SK-N-SH (cell line): ENCODE measurements around the gene CNIH2. TPM values are rescaled to one million over a fixed set of nuclear protein-coding genes. Genes with fewer than 3 reads are reported as not detected.

Source experiments
- CTCF ChIA-PET: fragments of 300-600, 350-600 bp; formaldehyde crosslinking; extraction: SDS; loops from one replicate; lab custom pipeline; 2021; lab: Yijun Ruan, JAX
- POLR2A ChIA-PET: fragments of 350-600 bp; sonication (Branson Sonifier 250); formaldehyde crosslinking; extraction: SDS; loops from one replicate; lab custom pipeline; 2020; ENCODE audit warnings: antibody characterized with exemption, inconsistent platforms; lab: Yijun Ruan, JAX
- DNase-seq: peaks from one replicate; pipeline ENCODE4 v3.0.0; 2012
- H2AFZ ChIP-seq: fragments of 200-600 bp; sonication (generic); 2 replicates; pipeline ENCODE4 v1.8.1; 2016; ENCODE audit warnings: antibody characterized with exemption, mild to moderate bottlenecking, low read depth
- H3F3A ChIP-seq: fragments of 200-600 bp; sonication (generic); replicated peaks from 2 replicates; pipeline ENCODE3; 2016; ENCODE audit warnings: antibody characterized with exemption, mild to moderate bottlenecking; ENCODE audit not compliant: insufficient read depth
- H3K27ac ChIP-seq, 2 experiments: fragments of 200-500 bp in 1 of 2; fragments of 200-600 bp in 1 of 2; sonication (Bioruptor generic) in 1 of 2; sonication (generic), shearing (Covaris generic) in 1 of 2; 2 replicates each; pipeline versions ENCODE4 v1.5.1 to v1.6.1; 2014 to 2016; ENCODE audit warnings: low read depth in 2 of 2, inconsistent platforms in 1 of 2, low read length in 1 of 2, mild to moderate bottlenecking in 1 of 2, mixed read lengths in 1 of 2
- H3K27me3 ChIP-seq: fragments of 200-600 bp; sonication (generic), shearing (Covaris generic); 2 replicates; pipeline ENCODE4 v1.6.1; 2016; ENCODE audit warnings: mixed run types; ENCODE audit not compliant: insufficient read depth
- H3K36me3 ChIP-seq, 2 experiments: fragments of 200-500 bp in 1 of 2; fragments of 200-600 bp in 1 of 2; sonication (Bioruptor generic) in 1 of 2; sonication (generic) in 1 of 2; replicated peaks in 1 of 2; 2 replicates each; pipeline versions ENCODE3 to v1.5.1; 2014 to 2016; ENCODE audit warnings: low read length in 1 of 2, mild to moderate bottlenecking in 1 of 2; ENCODE audit not compliant: insufficient read depth in 2 of 2, control insufficient read depth in 1 of 2
- H3K4me1 ChIP-seq, 2 experiments: fragments of 200-500 bp in 1 of 2; fragments of 200-600 bp in 1 of 2; sonication (Bioruptor generic) in 1 of 2; sonication (generic), shearing (Covaris generic) in 1 of 2; 2 replicates each; pipeline versions ENCODE4 v1.5.1 to v1.6.1; 2014 to 2016; ENCODE audit warnings: low read depth in 1 of 2, low read length in 1 of 2, mixed run types in 1 of 2; ENCODE audit not compliant: insufficient read depth in 2 of 2, control insufficient read depth in 1 of 2
- H3K4me2 ChIP-seq: fragments of 200-600 bp; sonication (generic), shearing (Covaris generic); 2 replicates; pipeline ENCODE4 v1.6.1; 2017; ENCODE audit warnings: mixed run types
- H3K4me3 ChIP-seq, 2 experiments: fragments of 200-500 bp in 1 of 2; fragments of 200-600 bp in 1 of 2; sonication (Bioruptor generic) in 1 of 2; sonication (generic), shearing (Covaris generic) in 1 of 2; 2 replicates each; pipeline versions ENCODE4 v1.5.1 to v1.8.1; 2014 to 2016; ENCODE audit warnings: low read depth in 2 of 2, inconsistent platforms in 1 of 2, low read length in 1 of 2, mild to moderate bottlenecking in 1 of 2, mixed read lengths in 1 of 2, moderate library complexity in 1 of 2
- H3K79me2 ChIP-seq: fragments of 200-600 bp; sonication (generic); 2 replicates; pipeline ENCODE4 v1.8.1; 2017; ENCODE audit warnings: mild to moderate bottlenecking; ENCODE audit not compliant: insufficient read depth
- H3K9ac ChIP-seq: fragments of 200-600 bp; sonication (generic); 2 replicates; pipeline ENCODE4 v1.6.1; 2017; ENCODE audit warnings: mixed run types
- H3K9me2 ChIP-seq: fragments of 200-600 bp; sonication (generic); 2 replicates; pipeline ENCODE4 v1.6.1; 2017; ENCODE audit warnings: mixed run types
- H3K9me3 ChIP-seq: fragments of 200-600 bp; sonication (generic); 2 replicates; pipeline ENCODE4 v1.6.1; 2017; ENCODE audit warnings: mixed run types, mild to moderate bottlenecking, moderate library complexity
- H4K20me1 ChIP-seq: fragments of 200-600 bp; sonication (generic); 2 replicates; pipeline ENCODE4 v1.6.1; 2017; ENCODE audit warnings: mild to moderate bottlenecking, mixed run types; ENCODE audit not compliant: insufficient read depth
- CHD2 ChIP-seq: fragments of 150-350 bp; IDR thresholded peaks from 2 replicates; pipeline ENCODE4 v1.6.1; 2018; ENCODE audit warnings: low read length; ENCODE audit not compliant: partially characterized antibody
- CTCF ChIP-seq: fragments of 200-600 bp; sonication (generic); IDR thresholded peaks from 2 replicates; pipeline ENCODE4 v1.6.1; 2017; ENCODE audit warnings: antibody characterized with exemption, mild to moderate bottlenecking, moderate library complexity
- ELF1 ChIP-seq: IDR thresholded peaks from 2 replicates; pipeline ENCODE4 v1.4.0; 2012
- FOSL2 ChIP-seq: IDR thresholded peaks from 2 replicates; pipeline ENCODE4 v1.4.0; 2012; ENCODE audit warnings: low read depth, mild to moderate bottlenecking, moderate library complexity, borderline replicate concordance
- FOXM1 ChIP-seq: IDR thresholded peaks from 2 replicates; pipeline ENCODE4 v1.4.0; 2012; ENCODE audit warnings: low read depth, mild to moderate bottlenecking
- GABPA ChIP-seq: IDR thresholded peaks from 2 replicates; pipeline ENCODE4 v1.4.0; 2012; ENCODE audit warnings: low read depth, mild to moderate bottlenecking
- GATA2 ChIP-seq: sonication (generic); formaldehyde crosslinking; IDR thresholded peaks from 2 replicates; pipeline ENCODE4 v1.5.0; 2020; ENCODE audit warnings: mild to moderate bottlenecking, missing genetic modification reagents
- IRF3 ChIP-seq: fragments of 150-350 bp; IDR thresholded peaks from 2 replicates; pipeline ENCODE4 v1.6.1; 2016; ENCODE audit warnings: mild to moderate bottlenecking, low read depth, low read length
- JUND ChIP-seq: IDR thresholded peaks from 2 replicates; pipeline ENCODE4 v1.4.0; 2012
- MAX ChIP-seq: IDR thresholded peaks from 2 replicates; pipeline ENCODE4 v1.4.0; 2012; ENCODE audit warnings: low read depth
- MXI1 ChIP-seq: IDR thresholded peaks from 2 replicates; pipeline ENCODE4 v1.6.1; 2012; ENCODE audit warnings: mild to moderate bottlenecking, low read depth, low read length, improper control_type of control experiment
- NFIC ChIP-seq: IDR thresholded peaks from 2 replicates; pipeline ENCODE4 v1.4.0; 2012; ENCODE audit warnings: borderline replicate concordance
- NRF1 ChIP-seq: IDR thresholded peaks from 2 replicates; pipeline ENCODE4 v1.6.1; 2012; ENCODE audit warnings: low read depth, mild to moderate bottlenecking, low read length
- PBX3 ChIP-seq: IDR thresholded peaks from 2 replicates; pipeline ENCODE4; 2012
- RAD21 ChIP-seq: IDR thresholded peaks from 2 replicates; pipeline ENCODE4 v1.6.1; 2012; ENCODE audit warnings: mild to moderate bottlenecking, low read length
- RCOR1 ChIP-seq: fragments of 150-350 bp; IDR thresholded peaks from 2 replicates; pipeline ENCODE4 v1.6.1; 2017; ENCODE audit warnings: antibody characterized with exemption, low read length
- RXRA ChIP-seq: IDR thresholded peaks from 2 replicates; pipeline ENCODE4 v1.4.0; 2012; ENCODE audit warnings: low read depth, mild to moderate bottlenecking, borderline replicate concordance
- SIN3A ChIP-seq: IDR thresholded peaks from 2 replicates; pipeline ENCODE4 v1.6.1; 2012; ENCODE audit warnings: low read depth, mild to moderate bottlenecking, low read length, moderate library complexity, borderline replicate concordance
- SMC3 ChIP-seq: IDR thresholded peaks from 2 replicates; pipeline ENCODE4 v1.6.1; 2012; ENCODE audit warnings: low read depth, low read length, improper control_type of control experiment
- USF2 ChIP-seq: fragments of 150-350 bp; IDR thresholded peaks from 2 replicates; pipeline ENCODE4 v1.6.1; 2017; ENCODE audit warnings: antibody characterized with exemption, low read length, low read depth, borderline replicate concordance
- YY1 ChIP-seq: IDR thresholded peaks from 2 replicates; pipeline ENCODE4 v1.4.0; 2012; ENCODE audit warnings: low read depth, mild to moderate bottlenecking
- ZBTB33 ChIP-seq: IDR thresholded peaks from 2 replicates; pipeline ENCODE4 v1.4.0; 2012; ENCODE audit warnings: low read depth, borderline replicate concordance
- WGBS: methylation state at CpG from one replicate; pipeline ENCODE4 v1.1.6; 2017; ENCODE audit warnings: low lambda C conversion rate; 5-methylcytosine and 5-hydroxymethylcytosine counted together
- polyA plus RNA-seq, 3 experiments: library from polyadenylated mRNA; depleted of rRNA; stranded (reverse); fragments of >200 nt; gene quantifications; 2 replicates each; pipeline ENCODE4 v1.2.3, GENCODE V29; 2012

Gene CNIH2
- polyA plus RNA-seq, 1 of the 3 experiments (the other 2 are of a cell fraction), result 11.8 TPM

DNA sequence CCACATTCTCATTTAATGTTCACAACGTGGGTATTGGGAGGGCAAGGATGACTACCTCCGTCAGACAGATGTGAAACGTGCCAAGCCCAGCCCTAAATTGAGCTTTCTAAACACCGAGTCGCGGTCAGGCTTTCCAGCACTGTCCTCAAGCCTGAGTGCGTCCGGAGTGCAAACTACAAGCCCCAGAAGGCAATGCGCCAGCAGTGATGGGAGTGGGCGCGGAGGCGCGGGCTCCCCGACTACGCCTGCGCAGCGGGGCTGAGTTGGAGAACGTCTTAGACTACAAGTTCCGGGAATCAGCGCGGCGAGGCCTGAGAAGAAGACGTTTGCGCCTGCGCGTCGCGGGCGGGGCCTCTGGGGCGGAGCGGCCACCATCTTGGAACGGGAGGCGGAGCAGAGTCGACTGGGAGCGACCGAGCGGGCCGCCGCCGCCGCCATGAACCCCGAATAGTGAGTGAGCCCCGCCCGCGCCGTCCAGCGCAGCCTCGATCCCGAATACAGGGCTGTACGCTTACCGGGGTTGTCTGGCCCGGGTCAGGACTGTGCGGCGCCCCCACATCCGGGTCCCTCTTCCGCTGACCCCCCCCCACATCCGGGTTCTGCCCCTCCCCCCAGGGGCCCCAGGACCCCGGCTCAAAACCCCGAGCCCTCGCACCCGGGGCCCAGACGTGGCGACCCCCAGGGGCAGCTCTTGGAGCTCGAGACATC is 9.6 kb upstream of the CNIH2 start, which contains the start of gene RAB1B:
RAB1B (plus strand) TSS at position 396 of the 708 bp plus-strand sequence; CDS start at position 437, 41 bp downstream.
- Histone ChIP-seq H3K27ac (peak within 1 kb of the TSS; percentile 84 to 97), H3K9me2 (no peaks in the 10 kb centered on the region), H3K36me3 (peaks cover 18 to 45% of the 10 kb centered on the region in 2 experiments), H3K4me1 (peaks cover 11 to 14% of the 10 kb centered on the region in 2 experiments; a peak in 2 of 4 replicates), H3K9ac (peak within 1 kb of the TSS; percentile 87), H3K79me2 (peaks cover 34% of the 10 kb centered on the region), H3K4me3 (peak within 1 kb of the TSS; percentile 85 to 89), H3K27me3 (no peaks in the 10 kb centered on the region), H2AFZ (peak within 1 kb of the TSS; percentile 35), H3K9me3 (no peaks in the 10 kb centered on the region), H3K4me2 (peak within 1 kb of the TSS; percentile 96), H4K20me1 (no peaks in the 10 kb centered on the region; the same call in 1 of the 2 replicates), H3F3A (peaks cover 17% of the 10 kb centered on the region)
- WGBS, result 0% methylated on average over 11 of the region's 64 CpGs
- peak; percentile 96 for DNase-seq
- CTCF ChIA-PET, result interaction anchor here (0.9 to 9.4 kb wide), 9 partner anchors 12 to 200 kb away, joined by 3 to 111 read pairs (median 4); partner anchors contain the start of genes CNIH2 and RIN1
- POLR2A ChIA-PET, result interaction anchor here (1.0 to 2.3 kb wide), 8 partner anchors 10 to 67 kb away, joined by 3 to 8 read pairs (median 6); partner anchors contain the start of genes RIN1, TMEM151A and YIF1A
- TF ChIP-seq CTCF, result no peak
- no peak for TF ChIP-seq GATA2
- peak; percentile 62; the same call in 1 of the 2 replicates for TF ChIP-seq SIN3A
- peak; percentile 60 for TF ChIP-seq CHD2
- no peak for TF ChIP-seq FOXM1
- TF ChIP-seq SMC3, result no peak
- TF ChIP-seq ZBTB33, result no peak
- peak; percentile 25; the same call in 1 of the 2 replicates for TF ChIP-seq ELF1
- peak; percentile 22; the same call in 1 of the 2 replicates for TF ChIP-seq PBX3
- TF ChIP-seq RCOR1, result no peak
- no peak for TF ChIP-seq RXRA
- TF ChIP-seq NFIC, result no peak
- no peak for TF ChIP-seq IRF3
- no peak for TF ChIP-seq JUND
- no peak for TF ChIP-seq MAX
- TF ChIP-seq USF2, result no peak
- peak; percentile 74; the same call in 1 of the 2 replicates for TF ChIP-seq MXI1
- TF ChIP-seq NRF1, result peak; percentile 97
- peak; percentile 90 for TF ChIP-seq YY1
- TF ChIP-seq RAD21, result no peak
- no peak for TF ChIP-seq FOSL2
- peak; percentile 41; the same call in 1 of the 2 replicates for TF ChIP-seq GABPA
